ENCODE measurements around the gene UBFD1.
A peak's percentile ranks its signal among the peaks of the same experiment; 100 is the strongest.
"Not testable (repeated sequence)": the region's sequence is repeated elsewhere in the genome, so short reads cannot be mapped to it uniquely, and the experiment has no call there.

Gene UBFD1

DNA sequence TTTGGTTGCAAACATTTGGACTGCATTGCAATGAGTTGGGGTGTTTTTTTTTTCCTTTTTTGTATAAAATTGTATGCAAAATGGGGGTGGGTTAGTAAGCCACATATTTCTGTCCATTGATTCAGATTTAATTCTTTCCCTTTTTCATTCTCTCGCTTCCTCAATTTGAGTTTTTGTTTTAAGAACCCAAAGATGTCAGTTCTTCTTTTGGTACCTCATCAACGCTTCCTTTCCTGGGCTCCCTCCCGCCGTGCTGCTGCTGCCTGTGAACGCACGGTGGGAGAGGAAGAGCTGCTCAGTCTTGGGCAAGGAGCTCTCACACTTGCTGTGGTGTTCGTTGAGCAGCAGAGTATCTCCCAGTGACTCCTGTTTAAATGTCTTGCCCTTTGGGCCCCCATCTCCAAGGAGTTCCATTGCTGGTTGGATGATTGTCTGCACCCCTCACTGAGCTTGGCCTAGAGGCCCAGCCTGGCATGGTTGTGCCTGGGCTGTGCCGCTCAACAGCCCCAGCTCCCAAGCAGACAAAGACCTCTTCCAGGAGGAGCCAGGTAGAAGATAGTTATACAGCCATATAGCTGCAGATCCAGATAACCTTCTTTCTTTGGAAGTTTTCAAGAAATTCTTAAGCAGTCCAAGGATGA is 13.6 kb downstream of the UBFD1 start:
- DNase-seq, result no peak

DNA sequence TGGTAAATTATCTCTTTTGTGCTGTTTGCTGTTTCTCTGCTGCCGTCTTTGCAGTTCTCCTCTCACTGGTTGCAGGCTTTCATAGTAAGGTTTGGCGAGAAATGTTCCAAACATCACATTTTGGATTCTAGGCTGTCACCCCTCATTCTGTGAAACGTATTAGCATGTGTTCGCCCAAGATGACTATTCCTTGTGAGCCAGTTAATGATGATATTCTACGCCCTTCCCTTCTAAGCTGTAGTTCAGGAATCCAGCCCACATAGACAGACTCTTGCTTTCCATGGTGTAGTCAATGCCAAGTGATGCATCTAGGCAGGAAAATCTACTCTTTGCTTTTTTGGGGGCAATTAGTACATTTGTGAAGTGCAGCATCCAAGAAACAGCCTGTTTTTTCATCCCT is 14.4 kb downstream of the UBFD1 start:
- no peak for DNase-seq

DNA sequence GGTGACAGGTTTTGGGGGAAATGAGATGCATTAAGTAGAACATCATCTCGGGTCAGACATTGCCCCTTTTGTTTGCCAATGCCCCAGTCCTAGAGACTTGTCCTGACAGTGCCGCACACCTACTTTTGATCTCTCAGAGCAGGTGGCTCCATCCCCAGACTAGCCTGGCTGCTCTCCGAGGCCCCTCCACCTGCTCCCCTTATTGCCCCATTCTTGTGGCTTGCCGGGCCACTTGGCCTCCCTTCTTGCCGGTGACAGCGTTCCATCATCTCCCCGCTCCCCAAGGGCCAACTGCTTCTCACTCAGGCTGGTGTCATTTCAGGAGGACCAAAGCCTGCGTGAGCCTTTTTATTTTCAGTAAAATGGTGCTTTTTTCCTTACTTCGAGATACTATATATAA is 14.9 kb downstream of the UBFD1 start:
- DNase-seq, result no peak

DNA sequence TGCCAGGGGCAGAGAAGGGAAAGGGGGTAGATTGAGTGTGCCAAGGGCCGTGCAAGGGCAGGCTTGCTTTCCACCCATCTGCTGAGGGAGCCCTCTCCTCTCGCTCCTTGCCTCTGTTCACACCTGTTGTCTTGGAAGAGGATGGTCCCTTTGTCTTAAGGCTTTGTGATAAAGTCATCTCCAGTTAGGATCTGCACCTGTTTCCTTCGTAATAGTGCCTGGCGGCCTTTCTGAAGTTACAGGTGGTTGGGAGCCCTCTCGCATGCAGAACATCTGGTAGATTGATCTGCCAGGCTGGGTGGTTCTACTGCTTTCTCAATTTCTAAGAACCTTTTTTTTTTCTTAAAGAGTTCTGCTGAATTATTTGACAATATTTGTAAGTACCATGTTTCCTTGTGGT is 16.3 kb downstream of the UBFD1 start:
- DNase-seq, result no peak

DNA sequence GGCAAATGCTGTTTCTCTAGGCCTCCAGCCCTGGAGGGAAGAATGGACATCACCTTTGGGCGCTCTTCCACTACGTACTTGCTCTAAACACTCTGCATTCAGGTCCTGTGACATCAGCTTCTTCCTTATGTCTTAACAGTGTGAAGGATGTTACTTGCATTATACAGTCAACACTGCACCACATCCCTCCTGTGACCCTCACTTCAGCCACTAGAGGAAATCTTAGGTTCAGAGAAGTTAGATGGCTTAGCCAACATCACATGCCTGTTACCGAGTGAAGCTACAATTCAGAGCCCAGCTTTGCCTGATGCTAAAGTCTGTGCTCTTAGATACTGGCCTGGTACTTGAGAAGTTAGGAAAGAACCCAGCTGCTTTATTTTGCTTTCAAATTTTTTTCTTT is 18.3 kb downstream of the UBFD1 start:
- DNase-seq, result no peak

DNA sequence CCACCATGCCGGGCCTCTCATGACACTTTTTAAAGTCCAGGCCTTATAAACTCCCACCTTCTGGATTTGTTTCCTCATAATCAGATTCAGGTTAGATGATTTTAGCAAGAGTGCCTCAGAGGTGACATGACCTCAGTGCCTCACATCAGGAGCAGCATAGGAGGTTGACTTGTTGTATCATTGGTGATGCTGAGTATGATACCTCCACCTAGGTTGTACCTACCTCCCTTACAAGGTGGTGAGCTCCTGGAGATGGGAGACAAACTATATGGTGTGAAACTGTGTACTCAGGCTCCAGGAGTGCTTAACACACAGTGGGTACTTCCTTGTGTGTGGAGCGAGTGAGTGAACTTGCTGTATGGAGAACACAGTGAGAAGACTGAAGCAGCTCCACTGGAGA is 20.0 kb downstream of the UBFD1 start:
- DNase-seq, result no peak

DNA sequence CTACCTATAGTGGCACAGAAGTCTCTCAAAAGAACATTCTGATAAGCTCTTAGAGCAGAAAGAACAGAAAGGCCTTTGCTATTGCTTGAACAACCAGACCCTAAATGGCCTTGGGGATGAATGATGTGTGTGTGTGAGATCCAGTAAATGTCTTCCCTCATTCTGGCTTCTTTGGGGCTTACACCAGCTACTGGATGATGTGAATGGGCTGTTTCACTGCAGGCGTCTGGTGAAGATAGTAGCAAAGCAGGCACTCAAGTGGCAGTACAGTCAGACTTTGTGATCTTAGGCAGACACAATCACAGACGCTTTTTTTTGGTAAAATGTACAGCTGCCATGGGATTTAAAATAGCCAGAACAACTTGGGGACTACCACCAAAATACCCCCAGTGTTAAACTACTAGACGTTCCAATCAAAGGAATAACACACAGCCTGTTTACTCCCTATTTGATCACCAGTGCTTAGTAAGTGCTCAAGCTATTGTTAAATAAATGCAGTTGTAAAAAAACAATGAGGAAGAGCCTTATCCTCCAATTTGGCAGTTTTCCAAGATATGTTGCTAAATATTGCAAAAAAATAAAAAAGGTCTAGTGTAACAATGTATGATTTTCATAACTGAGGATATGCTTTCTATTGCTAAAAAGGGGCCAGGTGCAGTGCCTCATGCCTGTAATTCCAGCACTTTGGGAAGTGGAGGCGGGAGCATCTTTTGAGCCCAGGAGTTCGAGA is 20.7 kb downstream of the UBFD1 start:
- DNase-seq, result peak; percentile 39 to 47

DNA sequence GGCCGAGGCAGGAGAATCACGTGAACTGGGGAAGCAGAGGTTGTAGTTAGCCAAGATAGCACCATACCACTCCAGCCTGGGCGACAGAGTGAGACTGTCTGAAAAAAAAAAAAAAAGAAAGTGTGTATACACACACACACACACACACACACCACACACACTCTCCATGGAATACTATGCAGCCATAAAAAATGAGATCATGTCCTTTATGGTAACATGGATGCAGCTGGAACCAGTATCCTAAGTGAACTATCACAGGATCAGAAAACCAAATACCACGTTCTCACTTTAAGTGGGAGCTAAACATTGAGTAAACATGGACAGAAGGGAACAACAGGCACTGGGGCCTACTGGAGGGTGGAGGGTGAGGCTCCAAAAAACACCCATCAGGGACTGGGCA is 21.8 kb downstream of the UBFD1 start:
- DNase-seq, result no peak

DNA sequence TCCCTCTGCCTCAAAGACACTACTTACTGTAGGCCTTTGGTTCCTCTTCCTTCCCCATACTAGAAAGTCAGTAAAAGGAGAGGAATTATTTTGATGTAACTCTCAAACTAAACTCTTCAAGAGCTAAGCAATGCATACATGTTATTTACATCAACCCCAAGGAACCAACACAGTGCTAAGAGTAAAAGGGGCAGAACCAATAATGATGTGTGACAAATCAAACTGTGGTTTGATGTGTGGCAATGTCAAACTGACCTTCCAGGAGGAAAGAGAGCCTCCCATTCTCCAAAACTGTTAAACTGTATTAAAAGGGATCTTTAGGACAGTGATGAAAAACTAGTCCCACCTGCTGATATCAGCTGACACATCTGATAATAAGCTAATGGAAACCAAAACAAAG is 22.9 kb downstream of the UBFD1 start:
- no peak for DNase-seq

DNA sequence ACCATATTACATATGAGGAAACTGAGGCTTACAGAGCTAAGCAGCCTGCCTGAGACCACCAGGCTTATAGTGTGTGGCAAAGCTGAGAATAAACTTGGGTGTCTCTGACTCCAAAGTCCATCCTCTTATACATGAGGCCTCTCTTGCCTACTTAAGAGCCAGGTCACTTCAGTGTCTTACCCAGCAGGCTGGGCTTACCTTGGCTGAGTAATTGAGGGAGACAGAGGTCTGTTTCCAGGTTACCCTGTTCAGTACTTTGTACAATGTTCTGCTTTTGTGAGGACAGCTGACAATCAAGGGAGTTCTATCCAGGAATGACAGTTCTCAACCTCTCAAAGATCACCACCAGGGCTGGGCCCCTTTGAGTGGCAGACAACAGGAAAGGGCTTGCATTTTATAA is 24.2 kb downstream of the UBFD1 start:
- no peak for DNase-seq

DNA sequence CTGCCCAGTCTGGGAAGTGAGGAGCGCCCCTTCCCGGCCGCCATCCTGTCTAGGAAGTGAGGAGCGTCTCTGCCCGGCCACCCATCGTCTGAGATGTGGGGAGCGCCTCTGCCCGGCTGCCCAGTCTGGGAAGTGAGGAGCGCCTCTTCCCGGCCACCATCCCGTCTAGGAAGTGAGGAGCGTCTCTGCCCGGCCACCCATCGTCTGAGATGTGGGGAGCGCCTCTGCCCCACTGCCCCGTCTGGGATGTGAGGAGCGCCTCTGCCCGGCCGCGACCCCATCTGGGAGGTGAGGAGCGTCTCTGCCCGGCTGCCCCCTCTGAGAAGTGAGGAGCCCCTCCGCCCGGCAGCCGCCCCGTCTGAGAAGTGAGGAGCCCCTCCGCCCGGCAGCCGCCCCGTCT is 25.7 kb downstream of the UBFD1 start:
- not testable (repeated sequence) for DNase-seq

DNA sequence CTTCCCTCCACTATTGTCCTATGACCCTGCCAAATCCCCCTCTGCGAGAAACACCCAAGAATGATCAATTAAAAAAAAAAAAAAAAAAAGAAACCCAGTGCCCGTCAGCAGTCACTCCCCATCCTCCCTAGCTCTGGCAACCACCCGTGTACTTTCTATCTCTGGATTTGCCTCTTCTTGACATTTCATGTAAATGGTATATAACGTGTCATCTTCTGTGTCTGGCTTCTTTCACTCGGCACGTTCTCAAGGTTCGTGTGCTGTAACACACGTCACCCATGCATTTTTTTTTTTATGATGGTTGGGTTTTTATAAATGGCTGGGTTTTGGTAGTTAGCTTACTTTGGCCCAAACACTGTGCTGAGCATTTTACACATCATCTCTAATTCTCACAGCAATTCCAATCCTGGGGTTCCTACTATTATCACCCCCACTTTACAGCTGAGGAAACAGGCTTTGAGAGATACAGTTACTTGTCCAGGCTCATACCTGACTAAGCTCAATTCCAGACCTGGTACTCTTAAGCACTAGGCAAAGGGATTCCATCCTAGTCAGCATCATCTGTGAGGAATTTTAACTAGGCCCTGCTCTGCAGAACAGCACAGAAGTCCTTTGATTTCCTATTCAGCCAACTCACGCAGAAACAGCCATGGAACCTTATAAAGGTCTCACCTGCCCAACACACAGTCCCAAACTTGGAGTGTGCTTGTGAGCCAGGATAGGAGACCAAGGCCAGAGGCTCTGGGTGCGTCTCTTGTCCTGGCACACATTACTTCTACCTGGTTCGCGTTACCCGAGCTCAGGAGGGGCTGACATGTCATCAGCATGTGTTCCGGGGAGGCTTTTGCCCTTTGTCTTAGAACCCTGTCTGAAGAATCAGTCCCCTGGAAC is 26.9 kb downstream of the UBFD1 start:
- no peak for DNase-seq

DNA sequence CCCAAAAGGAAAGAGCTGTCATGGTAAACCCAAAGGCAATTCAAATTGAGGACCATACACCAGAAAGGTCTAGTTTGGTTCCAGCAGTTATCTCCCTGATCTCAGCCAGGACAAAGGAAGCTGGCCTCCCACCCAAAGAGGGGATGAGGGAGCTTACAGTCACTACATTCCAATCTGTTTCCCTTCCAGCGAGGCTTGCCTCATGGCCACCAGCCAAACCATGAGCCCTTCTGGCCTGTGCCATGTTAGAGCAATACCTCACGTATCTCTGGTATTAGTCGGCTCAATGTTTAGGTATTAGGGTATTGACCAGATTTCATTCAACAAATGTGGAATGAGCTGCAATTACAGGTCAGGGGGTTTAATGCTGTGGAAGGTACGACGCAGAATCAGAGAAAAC is 30.2 kb downstream of the UBFD1 start:
- DNase-seq, result no peak

DNA sequence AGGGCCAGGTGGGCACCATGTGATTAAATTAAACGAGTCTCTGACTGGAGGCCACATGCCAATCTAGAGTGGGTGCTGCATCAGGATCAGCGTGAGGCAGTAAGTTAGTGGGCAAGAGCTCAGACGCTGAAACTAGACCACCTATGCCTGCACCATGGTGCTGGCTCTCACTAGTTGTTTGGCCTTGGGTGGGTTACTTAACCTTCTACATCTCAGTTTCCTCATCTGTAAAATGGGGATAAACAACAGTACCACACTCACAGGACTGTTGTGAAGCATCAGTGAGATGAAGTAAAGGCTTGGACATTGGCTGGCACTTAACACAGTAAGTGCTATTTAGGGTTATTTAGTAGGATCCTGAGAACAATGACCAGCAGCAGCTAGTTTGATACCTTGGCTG is 32.7 kb downstream of the UBFD1 start:
- no peak for DNase-seq

DNA sequence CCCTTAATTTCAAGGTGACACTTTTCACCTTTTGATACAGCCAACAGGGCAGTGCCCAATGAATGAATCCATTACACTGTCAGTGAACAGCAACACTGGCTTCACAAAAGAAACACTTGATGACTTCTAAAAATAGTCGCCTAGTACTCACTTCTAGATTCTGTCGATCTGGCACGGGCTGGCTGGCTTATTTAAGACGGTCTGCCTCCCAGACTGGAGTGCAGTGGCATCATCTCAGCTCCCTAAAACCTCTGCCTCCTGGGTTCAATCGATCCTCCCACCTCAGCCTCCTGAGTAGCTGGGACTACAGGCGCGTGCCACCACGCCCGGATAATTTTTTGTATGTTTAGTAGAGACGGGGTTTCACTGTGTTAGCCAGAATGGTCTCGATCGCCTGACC is 36.7 kb downstream of the UBFD1 start:
- DNase-seq, result no peak

DNA sequence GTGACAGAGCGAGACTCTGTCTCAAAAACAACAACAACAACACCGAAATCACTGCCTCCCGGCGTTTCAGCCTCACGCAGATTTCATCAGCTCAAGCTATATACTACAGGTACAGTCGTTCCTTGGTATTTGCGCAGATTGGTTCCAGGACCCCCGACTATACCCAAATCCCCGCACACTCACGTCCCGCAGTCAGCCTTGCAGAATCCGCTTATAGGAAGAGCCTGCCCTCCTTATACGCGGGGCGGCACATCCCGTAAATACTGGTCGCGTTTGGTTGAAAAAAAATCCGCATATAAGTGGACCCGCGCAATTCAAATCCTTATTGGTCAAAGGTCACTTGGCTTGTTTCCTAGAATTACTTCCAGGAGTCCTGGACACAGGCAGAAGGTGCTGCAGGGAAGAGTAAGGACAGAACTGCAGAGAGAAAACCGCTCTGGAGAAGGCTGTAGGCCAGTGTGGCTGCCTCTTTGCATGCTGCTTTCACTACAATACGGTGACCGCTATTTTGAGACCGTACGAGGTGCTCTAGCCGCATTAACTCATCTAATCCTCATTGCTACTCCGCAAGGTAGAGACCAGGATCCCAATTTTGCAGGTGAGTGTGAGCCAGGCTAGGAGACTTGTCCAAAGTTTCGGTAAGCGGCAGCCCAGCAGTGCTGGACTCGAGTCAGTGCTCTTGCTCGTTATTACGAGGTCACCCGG is 37.9 kb downstream of the UBFD1 start:
- no peak for DNase-seq

DNA sequence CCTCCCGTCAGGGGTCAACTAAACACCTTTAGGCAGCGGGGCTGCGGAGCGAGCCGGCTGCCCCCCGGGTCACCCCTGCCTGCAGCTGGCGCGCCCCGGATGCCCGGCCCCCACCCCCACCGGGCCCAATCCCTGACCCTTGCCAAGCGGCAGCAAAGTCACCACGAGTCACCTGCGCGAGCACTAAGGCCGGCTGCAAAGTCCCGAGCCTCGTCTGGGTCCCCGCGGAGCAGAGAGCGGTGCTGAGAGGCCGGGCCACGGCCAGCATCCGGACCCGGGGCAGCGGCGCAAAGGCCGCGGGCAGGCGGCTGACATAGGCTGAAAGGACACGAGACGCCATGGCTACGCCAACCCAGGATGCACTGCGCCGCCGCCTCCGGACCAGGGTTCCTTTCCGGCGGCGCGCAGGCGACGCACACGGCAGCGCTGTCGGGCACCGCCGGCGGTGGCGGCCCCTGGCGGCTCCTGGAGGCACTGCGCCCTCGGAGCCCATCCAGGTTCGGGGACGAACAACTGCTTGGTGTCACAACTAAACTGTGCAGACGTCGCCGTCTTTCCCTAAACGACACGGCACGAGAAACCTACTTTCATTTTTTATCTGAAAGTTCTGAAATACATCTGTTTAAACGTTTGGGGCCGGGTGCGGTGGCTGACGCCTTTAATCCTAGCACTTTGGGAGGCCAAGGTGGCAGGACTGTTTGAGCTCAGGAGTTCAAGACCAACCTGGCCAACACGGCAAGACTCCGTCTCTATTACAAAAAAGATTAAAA is 38.6 kb downstream of the UBFD1 start, which contains the start of gene NDUFAB1:
Gene NDUFAB1, minus strand, starts transcription at position 366 of the 770 bp plus-strand sequence. Its CDS starts 26 bp downstream, at position 340.
- peak; percentile 80 to 81 for DNase-seq

DNA sequence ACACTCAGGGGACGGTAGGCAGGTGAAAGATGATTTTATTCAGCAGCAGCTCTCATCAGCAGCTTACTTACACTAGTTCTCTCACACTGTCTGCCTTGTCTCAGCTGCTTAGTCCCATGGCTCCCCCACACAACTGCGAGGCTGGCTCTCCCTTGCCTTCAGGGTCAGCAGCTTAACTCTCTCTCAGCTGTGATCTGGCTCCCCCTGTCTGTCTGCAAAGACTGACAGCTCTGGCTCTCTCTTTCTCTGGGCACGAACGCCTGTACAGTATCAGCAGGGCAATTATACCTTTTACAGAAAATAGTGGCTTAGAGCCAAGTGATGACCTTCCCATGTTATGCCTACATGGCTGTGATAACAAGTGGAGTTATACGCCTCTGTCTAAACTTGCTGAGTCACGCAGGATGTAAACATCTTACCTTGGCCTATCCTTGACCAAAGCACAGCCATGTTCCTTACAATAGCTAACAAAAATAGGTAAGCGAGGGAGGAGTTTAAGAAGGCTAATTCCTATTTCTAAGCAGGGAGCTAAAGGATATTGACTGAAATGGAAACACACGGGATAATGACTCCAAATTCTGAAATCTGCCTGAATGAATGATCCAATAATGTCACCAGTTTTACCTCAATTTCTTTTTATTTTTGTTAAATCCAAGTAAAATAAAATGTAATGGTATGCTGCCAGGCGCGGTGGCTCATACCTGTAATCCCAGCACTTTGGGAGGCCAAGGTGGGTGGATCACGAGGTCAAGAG is 39.7 kb downstream of the UBFD1 start:
- DNase-seq, result peak in 1 of 2 experiments; percentile 22

DNA sequence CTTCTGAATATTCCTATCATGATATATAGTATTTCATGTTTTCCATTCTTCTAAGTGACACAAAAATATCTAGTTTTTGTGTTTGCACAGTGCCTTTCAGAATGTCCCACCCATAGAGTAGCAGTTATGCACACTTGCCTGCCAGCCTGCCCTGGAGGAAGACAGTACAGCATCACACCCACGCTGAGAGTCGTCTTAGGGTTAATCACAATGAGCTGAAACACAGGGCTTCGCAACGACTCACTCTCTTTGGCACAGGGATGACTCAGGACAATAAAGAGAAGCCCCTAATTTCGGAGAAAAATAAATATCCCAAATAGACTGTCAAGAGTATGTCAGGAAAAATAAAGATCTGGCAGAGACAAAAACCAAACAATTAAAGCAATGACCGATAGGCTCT is 50.2 kb downstream of the UBFD1 start:
- no peak for DNase-seq

DNA sequence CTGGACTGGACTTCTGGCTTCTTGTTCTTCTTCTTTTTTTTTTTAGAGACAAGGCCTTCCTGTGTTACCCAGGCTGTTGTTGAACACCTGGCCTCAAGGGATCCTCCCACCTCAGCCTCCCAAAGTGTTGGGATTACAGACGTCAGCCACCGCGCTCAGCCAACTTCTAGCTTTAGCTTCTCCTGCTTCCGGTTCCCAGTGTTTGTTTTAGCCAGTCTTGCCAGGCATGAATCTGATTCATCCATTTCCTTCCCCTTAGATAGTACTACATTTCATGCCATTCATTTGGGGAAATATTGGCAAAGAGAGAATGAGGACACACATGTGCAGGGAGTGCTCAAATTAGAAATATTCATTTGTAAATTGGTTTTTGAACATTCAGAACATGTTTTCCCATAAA is 50.7 kb downstream of the UBFD1 start:
- no peak for DNase-seq

DNA sequence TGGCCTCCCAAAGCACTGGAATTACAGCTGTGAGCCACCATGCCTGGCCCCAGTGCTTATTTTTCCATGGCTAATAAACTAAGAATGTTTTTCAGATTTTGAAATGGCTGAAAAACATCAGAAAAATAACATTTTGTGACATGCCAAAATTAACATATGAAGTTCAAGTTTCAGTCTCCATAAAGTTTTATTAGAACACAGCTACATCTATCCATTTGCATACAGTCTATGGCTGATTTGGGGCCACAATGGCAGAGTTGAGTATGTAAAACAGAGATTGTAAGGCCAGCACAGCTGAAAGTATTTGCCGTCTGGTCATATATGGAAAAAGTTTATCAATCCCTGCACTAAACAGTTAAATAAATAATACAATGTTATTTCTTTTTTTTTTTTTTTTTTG is 52.4 kb downstream of the UBFD1 start:
- no peak for DNase-seq

DNA sequence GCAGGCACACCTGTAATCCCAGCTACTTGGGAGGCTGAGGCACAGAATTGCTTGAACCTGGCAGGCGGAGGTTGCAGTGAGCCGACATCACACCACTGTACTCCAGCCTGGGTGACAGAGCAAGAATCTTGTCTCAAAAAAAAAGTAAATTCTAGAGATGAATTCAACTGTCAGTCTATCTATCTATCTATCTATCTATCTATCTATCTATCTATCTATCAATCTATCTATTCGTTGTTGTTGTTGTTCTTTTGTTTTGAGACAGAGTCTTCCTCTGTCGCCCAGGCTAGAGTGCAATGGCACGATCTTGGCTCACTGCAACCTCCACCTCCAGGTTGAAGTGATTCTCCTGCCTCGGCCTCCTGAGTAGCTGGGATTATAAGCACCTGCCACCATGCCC is 53.4 kb downstream of the UBFD1 start:
- not testable (repeated sequence) for DNase-seq
